ENCODE data around the gene GALNT15.

DNA sequence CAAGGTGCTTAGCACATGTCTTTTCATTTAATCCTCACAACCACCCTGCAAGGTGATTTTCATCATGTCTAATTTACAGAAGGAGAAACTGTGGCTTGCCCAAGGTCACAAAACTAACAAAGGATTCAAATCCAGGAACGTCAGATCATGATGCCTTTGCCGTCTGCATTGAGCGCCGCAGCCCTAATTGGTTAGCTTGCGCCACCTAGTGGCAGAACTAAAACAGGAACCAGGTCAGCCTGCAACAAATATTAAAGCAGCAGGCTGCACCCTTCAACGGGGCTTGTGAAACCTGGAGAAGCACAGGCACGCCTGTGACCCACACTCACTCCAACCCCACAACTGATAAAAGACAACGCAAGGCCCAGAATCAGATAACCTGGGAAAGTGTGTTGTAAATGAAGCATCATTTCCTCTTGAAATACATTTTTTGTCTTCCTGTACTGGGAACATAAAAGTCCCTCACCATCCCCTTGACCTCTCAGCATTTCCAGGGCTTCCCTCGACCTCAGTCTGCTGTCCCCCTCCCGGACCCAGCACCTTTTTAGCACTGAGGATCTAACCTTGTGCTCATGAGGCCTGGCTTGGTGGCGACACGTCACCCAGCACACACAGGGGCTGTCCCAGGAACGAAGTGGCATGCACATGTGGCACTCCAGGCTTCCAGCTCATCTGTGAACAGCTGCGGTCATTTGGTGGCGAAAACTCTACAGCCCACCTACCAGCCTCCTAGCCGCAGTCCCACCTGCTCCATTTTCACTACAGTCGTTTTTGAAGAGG is 73.0 kb downstream of the GALNT15 start:
- no peak for TF ChIP-seq SIN3A (IDR thresholded peaks at IDR 0.05; ENCODE audit: borderline replicate concordance, low read depth, low read length)
- TF ChIP-seq, protein P1, sequence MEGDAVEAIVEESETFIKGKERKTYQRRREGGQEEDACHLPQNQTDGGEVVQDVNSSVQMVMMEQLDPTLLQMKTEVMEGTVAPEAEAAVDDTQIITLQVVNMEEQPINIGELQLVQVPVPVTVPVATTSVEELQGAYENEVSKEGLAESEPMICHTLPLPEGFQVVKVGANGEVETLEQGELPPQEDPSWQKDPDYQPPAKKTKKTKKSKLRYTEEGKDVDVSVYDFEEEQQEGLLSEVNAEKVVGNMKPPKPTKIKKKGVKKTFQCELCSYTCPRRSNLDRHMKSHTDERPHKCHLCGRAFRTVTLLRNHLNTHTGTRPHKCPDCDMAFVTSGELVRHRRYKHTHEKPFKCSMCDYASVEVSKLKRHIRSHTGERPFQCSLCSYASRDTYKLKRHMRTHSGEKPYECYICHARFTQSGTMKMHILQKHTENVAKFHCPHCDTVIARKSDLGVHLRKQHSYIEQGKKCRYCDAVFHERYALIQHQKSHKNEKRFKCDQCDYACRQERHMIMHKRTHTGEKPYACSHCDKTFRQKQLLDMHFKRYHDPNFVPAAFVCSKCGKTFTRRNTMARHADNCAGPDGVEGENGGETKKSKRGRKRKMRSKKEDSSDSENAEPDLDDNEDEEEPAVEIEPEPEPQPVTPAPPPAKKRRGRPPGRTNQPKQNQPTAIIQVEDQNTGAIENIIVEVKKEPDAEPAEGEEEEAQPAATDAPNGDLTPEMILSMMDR (IDR thresholded peaks at IDR 0.05) = peak; percentile 91
- no peak for TF ChIP-seq JUND (IDR thresholded peaks at IDR 0.05)
- no peak for TF ChIP-seq EP300 (IDR thresholded peaks at IDR 0.05; ENCODE audit: borderline replicate concordance in 1 of 2, low read depth in 1 of 2, low read length in 1 of 2)
- TF ChIP-seq POLR2AphosphoS5 (IDR thresholded peaks at IDR 0.05; ENCODE audit: low read depth, low read length) = no peak
- TF ChIP-seq, protein P2, sequence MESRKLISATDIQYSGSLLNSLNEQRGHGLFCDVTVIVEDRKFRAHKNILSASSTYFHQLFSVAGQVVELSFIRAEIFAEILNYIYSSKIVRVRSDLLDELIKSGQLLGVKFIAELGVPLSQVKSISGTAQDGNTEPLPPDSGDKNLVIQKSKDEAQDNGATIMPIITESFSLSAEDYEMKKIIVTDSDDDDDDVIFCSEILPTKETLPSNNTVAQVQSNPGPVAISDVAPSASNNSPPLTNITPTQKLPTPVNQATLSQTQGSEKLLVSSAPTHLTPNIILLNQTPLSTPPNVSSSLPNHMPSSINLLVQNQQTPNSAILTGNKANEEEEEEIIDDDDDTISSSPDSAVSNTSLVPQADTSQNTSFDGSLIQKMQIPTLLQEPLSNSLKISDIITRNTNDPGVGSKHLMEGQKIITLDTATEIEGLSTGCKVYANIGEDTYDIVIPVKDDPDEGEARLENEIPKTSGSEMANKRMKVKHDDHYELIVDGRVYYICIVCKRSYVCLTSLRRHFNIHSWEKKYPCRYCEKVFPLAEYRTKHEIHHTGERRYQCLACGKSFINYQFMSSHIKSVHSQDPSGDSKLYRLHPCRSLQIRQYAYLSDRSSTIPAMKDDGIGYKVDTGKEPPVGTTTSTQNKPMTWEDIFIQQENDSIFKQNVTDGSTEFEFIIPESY (IDR thresholded peaks at IDR 0.05; ENCODE audit: borderline replicate concordance, low read depth) = no peak
- TF ChIP-seq MXI1 (IDR thresholded peaks at IDR 0.05; ENCODE audit: low read depth, low read length) = peak; percentile 46; the same call in 1 of the 2 replicates
- peak; percentile 95 for TF ChIP-seq RAD21 (IDR thresholded peaks at IDR 0.05; ENCODE audit: low read length)
- TF ChIP-seq, protein P3, sequence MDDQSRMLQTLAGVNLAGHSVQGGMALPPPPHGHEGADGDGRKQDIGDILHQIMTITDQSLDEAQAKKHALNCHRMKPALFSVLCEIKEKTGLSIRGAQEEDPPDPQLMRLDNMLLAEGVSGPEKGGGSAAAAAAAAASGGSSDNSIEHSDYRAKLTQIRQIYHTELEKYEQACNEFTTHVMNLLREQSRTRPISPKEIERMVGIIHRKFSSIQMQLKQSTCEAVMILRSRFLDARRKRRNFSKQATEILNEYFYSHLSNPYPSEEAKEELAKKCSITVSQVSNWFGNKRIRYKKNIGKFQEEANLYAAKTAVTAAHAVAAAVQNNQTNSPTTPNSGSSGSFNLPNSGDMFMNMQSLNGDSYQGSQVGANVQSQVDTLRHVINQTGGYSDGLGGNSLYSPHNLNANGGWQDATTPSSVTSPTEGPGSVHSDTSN (IDR thresholded peaks at IDR 0.05) = no peak
